ENCODE results near the gene GSE1. TPM values are rescaled to one million over a fixed set of nuclear protein-coding genes. Genes with fewer than 3 reads are reported as not detected.

The GSE1 gene
- total RNA-seq, 1 experiment from 2014 or later: 97.5 TPM

- TF ChIP-seq SIN3A (IDR thresholded peaks at IDR 0.05; ENCODE audit: borderline replicate concordance, insufficient read depth, low read depth, low read length): no peak
- H3K36me3 ChIP-seq (ENCODE audit: control insufficient read depth, insufficient read depth, low read length): no peaks in the 10 kb centered on the region
- no peaks in the 10 kb centered on the region for H3K9me3 ChIP-seq (ENCODE audit: control insufficient read depth, insufficient read depth, low read depth, low read length)
- ATAC-seq (no peak), DNase-seq (ENCODE audit: low read depth, low spot score) (no peak)
- ChIA-PET POLR2A (no interaction called here), CTCF (no interaction called here)
- BruUV-seq (replicated peaks): no TSS peak
- H3K27me3 ChIP-seq (ENCODE audit: control insufficient read depth, insufficient read depth, low read length): no peaks in the 10 kb centered on the region
- H3K4me1 ChIP-seq (ENCODE audit: control insufficient read depth, insufficient read depth, low read length): peaks cover 13% of the 10 kb centered on the region
- in situ Hi-C loops (cut with HindIII; ENCODE audit: low pct_unique_long_range_greater_than_20kb, low sequenced_read_pairs): no loop called here
- no peak overlapping the region for H3K27ac ChIP-seq (ENCODE audit: low read length)
- no peak overlapping the region for H3K4me3 ChIP-seq (ENCODE audit: low read depth in 2 of 2, low read length in 2 of 2)
- intact Hi-C loops (cut with micrococcal nuclease; ENCODE audit: unreplicated experiment): no loop called here
Observed at GRCh38 chr16:85629853-85630252, 16.7 kb downstream of the GSE1 start.

GRCh38 chr16:85631230-85631629 lies 18.1 kb downstream of the GSE1 start:
- in situ Hi-C loops (cut with HindIII; ENCODE audit: low pct_unique_long_range_greater_than_20kb, low sequenced_read_pairs): no loop called here
- no TSS peak for BruUV-seq (replicated peaks)
- Histone ChIP-seq H3K9me3 (ENCODE audit: control insufficient read depth, insufficient read depth, low read depth, low read length) (no peaks in the 10 kb centered on the region), H3K4me3 (ENCODE audit: low read depth in 2 of 2, low read length in 2 of 2) (no peak overlapping the region), H3K4me1 (ENCODE audit: control insufficient read depth, insufficient read depth, low read length) (peaks cover 26% of the 10 kb centered on the region), H3K36me3 (ENCODE audit: control insufficient read depth, insufficient read depth, low read length) (no peaks in the 10 kb centered on the region), H3K27ac (ENCODE audit: low read length) (no peak overlapping the region), H3K27me3 (ENCODE audit: control insufficient read depth, insufficient read depth, low read length) (no peaks in the 10 kb centered on the region)
- ChIA-PET CTCF (no interaction called here), POLR2A (no interaction called here)
- DNase-seq (ENCODE audit: low read depth, low spot score): no peak
- ATAC-seq: no peak
- intact Hi-C loops (cut with micrococcal nuclease; ENCODE audit: unreplicated experiment): no loop called here
- TF ChIP-seq TCF7L2 (IDR thresholded peaks at IDR 0.05; ENCODE audit: low read depth, low read length) (no peak), POLR2AphosphoS5 (IDR thresholded peaks at IDR 0.05; ENCODE audit: low read depth, low read length) (no peak), SIN3A (IDR thresholded peaks at IDR 0.05; ENCODE audit: borderline replicate concordance, insufficient read depth, low read depth, low read length) (no peak)
- TF ChIP-seq, protein P1, sequence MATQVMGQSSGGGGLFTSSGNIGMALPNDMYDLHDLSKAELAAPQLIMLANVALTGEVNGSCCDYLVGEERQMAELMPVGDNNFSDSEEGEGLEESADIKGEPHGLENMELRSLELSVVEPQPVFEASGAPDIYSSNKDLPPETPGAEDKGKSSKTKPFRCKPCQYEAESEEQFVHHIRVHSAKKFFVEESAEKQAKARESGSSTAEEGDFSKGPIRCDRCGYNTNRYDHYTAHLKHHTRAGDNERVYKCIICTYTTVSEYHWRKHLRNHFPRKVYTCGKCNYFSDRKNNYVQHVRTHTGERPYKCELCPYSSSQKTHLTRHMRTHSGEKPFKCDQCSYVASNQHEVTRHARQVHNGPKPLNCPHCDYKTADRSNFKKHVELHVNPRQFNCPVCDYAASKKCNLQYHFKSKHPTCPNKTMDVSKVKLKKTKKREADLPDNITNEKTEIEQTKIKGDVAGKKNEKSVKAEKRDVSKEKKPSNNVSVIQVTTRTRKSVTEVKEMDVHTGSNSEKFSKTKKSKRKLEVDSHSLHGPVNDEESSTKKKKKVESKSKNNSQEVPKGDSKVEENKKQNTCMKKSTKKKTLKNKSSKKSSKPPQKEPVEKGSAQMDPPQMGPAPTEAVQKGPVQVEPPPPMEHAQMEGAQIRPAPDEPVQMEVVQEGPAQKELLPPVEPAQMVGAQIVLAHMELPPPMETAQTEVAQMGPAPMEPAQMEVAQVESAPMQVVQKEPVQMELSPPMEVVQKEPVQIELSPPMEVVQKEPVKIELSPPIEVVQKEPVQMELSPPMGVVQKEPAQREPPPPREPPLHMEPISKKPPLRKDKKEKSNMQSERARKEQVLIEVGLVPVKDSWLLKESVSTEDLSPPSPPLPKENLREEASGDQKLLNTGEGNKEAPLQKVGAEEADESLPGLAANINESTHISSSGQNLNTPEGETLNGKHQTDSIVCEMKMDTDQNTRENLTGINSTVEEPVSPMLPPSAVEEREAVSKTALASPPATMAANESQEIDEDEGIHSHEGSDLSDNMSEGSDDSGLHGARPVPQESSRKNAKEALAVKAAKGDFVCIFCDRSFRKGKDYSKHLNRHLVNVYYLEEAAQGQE (IDR thresholded peaks at IDR 0.05; ENCODE audit: insufficient read depth in 1 of 2, low read depth in 2 of 2, low read length in 1 of 2): no peak
- TF ChIP-seq, protein P2, sequence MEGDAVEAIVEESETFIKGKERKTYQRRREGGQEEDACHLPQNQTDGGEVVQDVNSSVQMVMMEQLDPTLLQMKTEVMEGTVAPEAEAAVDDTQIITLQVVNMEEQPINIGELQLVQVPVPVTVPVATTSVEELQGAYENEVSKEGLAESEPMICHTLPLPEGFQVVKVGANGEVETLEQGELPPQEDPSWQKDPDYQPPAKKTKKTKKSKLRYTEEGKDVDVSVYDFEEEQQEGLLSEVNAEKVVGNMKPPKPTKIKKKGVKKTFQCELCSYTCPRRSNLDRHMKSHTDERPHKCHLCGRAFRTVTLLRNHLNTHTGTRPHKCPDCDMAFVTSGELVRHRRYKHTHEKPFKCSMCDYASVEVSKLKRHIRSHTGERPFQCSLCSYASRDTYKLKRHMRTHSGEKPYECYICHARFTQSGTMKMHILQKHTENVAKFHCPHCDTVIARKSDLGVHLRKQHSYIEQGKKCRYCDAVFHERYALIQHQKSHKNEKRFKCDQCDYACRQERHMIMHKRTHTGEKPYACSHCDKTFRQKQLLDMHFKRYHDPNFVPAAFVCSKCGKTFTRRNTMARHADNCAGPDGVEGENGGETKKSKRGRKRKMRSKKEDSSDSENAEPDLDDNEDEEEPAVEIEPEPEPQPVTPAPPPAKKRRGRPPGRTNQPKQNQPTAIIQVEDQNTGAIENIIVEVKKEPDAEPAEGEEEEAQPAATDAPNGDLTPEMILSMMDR (IDR thresholded peaks at IDR 0.05): no peak

GRCh38 chr16:85631802-85632393 lies 18.8 kb downstream of the GSE1 start:
- no TSS peak for BruUV-seq (replicated peaks)
- H3K27me3 ChIP-seq (ENCODE audit: control insufficient read depth, insufficient read depth, low read length): no peaks in the 10 kb centered on the region
- H3K4me1 ChIP-seq (ENCODE audit: control insufficient read depth, insufficient read depth, low read length): peaks cover 24% of the 10 kb centered on the region
- in situ Hi-C loops (cut with HindIII; ENCODE audit: low pct_unique_long_range_greater_than_20kb, low sequenced_read_pairs) (no loop called here), intact Hi-C loops (cut with micrococcal nuclease; ENCODE audit: unreplicated experiment) (no loop called here)
- no peak overlapping the region for H3K27ac ChIP-seq (ENCODE audit: low read length)
- ChIA-PET CTCF (no interaction called here), POLR2A (no interaction called here)
- DNase-seq (ENCODE audit: low read depth, low spot score) (no peak), ATAC-seq (no peak)
- no peak overlapping the region for H3K4me3 ChIP-seq (ENCODE audit: low read depth in 2 of 2, low read length in 2 of 2)
- TF ChIP-seq TCF7L2 (IDR thresholded peaks at IDR 0.05; ENCODE audit: low read depth, low read length) (no peak), POLR2AphosphoS5 (IDR thresholded peaks at IDR 0.05; ENCODE audit: low read depth, low read length) (no peak), SIN3A (IDR thresholded peaks at IDR 0.05; ENCODE audit: borderline replicate concordance, insufficient read depth, low read depth, low read length) (no peak)
- TF ChIP-seq, protein P1 (IDR thresholded peaks at IDR 0.05; ENCODE audit: insufficient read depth in 1 of 2, low read depth in 2 of 2, low read length in 1 of 2): no peak
- TF ChIP-seq, protein P2 (IDR thresholded peaks at IDR 0.05): no peak; the same call in 1 of the 2 replicates
- no peaks in the 10 kb centered on the region for H3K9me3 ChIP-seq (ENCODE audit: control insufficient read depth, insufficient read depth, low read depth, low read length)
- no peaks in the 10 kb centered on the region; the same call in 1 of the 2 replicates for H3K36me3 ChIP-seq (ENCODE audit: control insufficient read depth, insufficient read depth, low read length)
